Nephron (organoid): Measurements from ENCODE around the gene MYOCD.

Experiments used
- H3K27ac Mint-ChIP-seq, 3 experiments: 2 replicates each; pipeline ENCODE4 v1.8.0; 2020; ENCODE audit warnings: mixed read lengths in 3 of 3, mild to moderate bottlenecking in 2 of 3, moderate library complexity in 1 of 3
- H3K27me3 Mint-ChIP-seq: 2 replicates; pipeline ENCODE4 v1.8.0; 2021; ENCODE audit warnings: low read depth, mild to moderate bottlenecking, moderate library complexity, mixed read lengths
- H3K36me3 Mint-ChIP-seq: 2 replicates; pipeline ENCODE4 v1.8.0; 2020; ENCODE audit warnings: low read depth, mixed read lengths
- H3K4me1 Mint-ChIP-seq: 2 replicates; pipeline ENCODE4 v1.8.0; 2020; ENCODE audit warnings: mixed read lengths
- H3K4me3 Mint-ChIP-seq, 3 experiments: 2 replicates each; pipeline ENCODE4 v1.8.0; 2020; ENCODE audit warnings: mild to moderate bottlenecking in 3 of 3, mixed read lengths in 3 of 3, moderate library complexity in 2 of 3
- H3K9me3 Mint-ChIP-seq: 2 replicates; pipeline ENCODE4 v1.8.0; 2020; ENCODE audit warnings: mixed read lengths
- CTCF ChIP-seq, 3 experiments: fragments of 200-600 bp; sonication (generic); IDR thresholded peaks; one replicate each; pipeline ENCODE4 v1.5.0; 2021; ENCODE audit warnings: antibody characterized with exemption in 3 of 3; ENCODE audit not compliant: unreplicated experiment in 3 of 3

MYOCD gene, protein sequence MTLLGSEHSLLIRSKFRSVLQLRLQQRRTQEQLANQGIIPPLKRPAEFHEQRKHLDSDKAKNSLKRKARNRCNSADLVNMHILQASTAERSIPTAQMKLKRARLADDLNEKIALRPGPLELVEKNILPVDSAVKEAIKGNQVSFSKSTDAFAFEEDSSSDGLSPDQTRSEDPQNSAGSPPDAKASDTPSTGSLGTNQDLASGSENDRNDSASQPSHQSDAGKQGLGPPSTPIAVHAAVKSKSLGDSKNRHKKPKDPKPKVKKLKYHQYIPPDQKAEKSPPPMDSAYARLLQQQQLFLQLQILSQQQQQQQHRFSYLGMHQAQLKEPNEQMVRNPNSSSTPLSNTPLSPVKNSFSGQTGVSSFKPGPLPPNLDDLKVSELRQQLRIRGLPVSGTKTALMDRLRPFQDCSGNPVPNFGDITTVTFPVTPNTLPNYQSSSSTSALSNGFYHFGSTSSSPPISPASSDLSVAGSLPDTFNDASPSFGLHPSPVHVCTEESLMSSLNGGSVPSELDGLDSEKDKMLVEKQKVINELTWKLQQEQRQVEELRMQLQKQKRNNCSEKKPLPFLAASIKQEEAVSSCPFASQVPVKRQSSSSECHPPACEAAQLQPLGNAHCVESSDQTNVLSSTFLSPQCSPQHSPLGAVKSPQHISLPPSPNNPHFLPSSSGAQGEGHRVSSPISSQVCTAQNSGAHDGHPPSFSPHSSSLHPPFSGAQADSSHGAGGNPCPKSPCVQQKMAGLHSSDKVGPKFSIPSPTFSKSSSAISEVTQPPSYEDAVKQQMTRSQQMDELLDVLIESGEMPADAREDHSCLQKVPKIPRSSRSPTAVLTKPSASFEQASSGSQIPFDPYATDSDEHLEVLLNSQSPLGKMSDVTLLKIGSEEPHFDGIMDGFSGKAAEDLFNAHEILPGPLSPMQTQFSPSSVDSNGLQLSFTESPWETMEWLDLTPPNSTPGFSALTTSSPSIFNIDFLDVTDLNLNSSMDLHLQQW

DNA sequence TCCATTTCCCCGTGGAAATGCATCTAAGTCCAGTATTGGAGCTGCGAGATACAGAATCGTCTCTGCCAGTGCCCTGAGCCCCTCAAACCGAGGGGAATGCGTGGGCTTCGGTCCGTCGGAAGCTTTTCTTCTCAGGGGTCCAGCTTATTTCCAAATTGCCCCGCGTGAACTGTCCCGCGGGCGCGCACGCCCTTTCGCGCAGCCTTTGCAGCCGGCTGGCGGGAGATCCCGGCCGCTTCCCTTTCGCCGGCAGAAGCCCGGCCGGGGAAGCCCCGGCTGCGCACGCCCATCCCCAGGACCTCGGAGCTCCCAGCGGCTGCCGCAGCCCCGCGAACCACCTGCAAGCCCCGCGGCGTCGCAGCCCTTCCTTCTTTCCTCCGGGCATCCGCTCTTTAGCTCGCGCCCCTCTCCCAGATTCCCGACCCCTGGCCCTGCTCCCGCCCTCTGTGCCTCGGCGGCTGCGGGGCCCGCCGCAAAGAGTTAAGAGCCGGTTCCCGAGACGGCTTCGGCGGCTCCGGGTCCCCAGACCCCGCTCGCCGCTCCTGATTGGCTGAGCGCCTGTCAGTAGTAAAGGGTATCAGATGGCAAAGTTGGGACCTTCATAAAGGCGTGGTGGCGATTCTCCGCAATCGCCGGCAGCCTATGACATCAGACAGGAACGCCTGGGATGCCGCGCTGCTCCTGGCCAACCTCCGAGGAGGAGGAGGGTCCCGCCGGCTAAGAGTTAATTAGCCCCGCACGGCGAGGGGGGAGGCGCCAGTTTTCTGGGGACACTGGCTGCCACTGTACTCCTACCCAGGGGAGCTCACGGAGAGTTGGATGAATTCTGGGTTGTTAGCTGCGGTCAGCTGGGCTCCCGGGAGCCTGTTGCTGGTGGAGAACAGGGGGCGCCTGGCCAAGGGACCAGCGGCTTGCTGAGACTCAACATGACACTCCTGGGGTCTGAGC lies at the start of gene MYOCD:
Gene MYOCD (plus strand): TSS at position 628 of the 948 bp plus-strand sequence. CDS start 299 bp downstream, at position 927.
- Mint-ChIP-seq H3K9me3 (no peaks in the 10 kb centered on the region), H3K36me3 (no peaks in the 10 kb centered on the region), H3K27ac (no peak within 1 kb of the TSS), H3K27me3 (peaks cover 72% of the 10 kb centered on the region), H3K4me1 (peaks cover 22% of the 10 kb centered on the region), H3K4me3 (peak within 1 kb of the TSS; percentile 83 to 91 (median 89))
- TF ChIP-seq CTCF (IDR thresholded peaks at IDR 0.05; ENCODE audit: unreplicated experiment in 3 of 3): no peak

DNA sequence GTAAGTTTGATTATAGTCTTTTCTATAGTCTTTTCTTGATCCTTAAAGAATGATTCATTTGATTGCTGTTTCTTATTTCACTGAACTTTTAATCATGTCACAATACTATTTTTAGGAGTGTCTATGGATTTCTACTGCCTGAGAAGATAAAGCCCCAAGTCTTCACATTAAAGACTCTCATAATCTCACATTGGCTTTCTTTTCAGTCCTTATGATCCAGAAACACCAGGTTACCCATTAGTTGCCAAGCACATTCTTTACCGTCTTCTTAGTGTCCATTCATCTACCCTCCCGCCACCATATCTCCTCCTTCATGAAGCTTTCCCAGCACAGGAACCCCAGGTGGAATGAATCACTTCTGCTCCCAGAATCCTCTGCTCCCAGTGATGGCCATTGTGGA lies 49.5 kb upstream of the MYOCD start:
- Mint-ChIP-seq H3K36me3 (no peaks in the 10 kb centered on the region), H3K4me3 (no peak overlapping the region), H3K4me1 (peaks cover 5% of the 10 kb centered on the region), H3K27me3 (no peaks in the 10 kb centered on the region), H3K27ac (peak overlapping the region in 1 of 3 experiments; percentile 12), H3K9me3 (peaks cover 3% of the 10 kb centered on the region)
- no peak for TF ChIP-seq CTCF (IDR thresholded peaks at IDR 0.05; ENCODE audit: unreplicated experiment in 3 of 3)

GRCh38 chr17:12618557-12618956 lies 47.1 kb upstream of the MYOCD start:
- Mint-ChIP-seq H3K9me3 (peaks cover 3% of the 10 kb centered on the region), H3K27me3 (no peaks in the 10 kb centered on the region), H3K36me3 (no peaks in the 10 kb centered on the region), H3K4me3 (no peak overlapping the region), H3K27ac (no peak overlapping the region), H3K4me1 (peaks cover 11% of the 10 kb centered on the region)
- no peak for TF ChIP-seq CTCF (IDR thresholded peaks at IDR 0.05; ENCODE audit: unreplicated experiment in 3 of 3)

DNA sequence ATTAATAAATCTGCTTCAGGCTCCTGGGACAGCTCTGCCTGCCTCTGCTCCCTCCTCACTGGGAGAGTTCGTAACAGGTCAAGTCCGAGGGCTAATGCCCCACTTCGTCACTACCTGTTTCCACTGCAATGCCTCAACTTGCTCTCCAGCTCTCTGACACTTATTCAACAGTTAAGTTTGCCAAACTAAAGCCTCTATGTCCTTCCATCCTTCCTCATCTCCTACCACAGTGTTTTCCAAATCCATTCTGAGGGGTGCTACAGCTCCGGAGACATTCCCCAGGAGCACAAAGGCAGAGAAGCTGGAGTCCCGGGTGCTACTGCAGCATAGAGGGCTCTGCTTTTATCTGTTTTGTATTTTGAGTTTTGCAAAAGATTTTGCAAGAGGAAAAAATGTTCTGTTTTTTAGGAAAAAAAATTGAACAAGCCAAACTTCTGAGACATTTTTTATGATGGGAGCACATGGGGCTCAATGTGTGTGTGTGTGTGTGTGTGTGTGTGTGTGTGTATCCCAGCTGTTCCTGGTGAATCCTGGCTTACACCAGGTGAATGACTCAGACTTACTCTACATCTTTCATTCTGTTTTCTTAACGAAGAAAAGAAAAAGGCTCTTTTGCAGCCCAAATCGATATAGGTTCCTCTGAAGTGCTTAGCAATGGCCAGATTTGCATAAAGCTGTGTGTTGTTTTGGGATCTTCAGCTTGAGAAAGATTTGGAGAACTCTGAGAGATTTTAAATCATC lies 46.1 kb upstream of the MYOCD start:
- Mint-ChIP-seq H3K27me3 (no peaks in the 10 kb centered on the region), H3K36me3 (no peaks in the 10 kb centered on the region), H3K9me3 (peaks cover 3% of the 10 kb centered on the region), H3K4me3 (no peak overlapping the region), H3K4me1 (peaks cover 17% of the 10 kb centered on the region), H3K27ac (no peak overlapping the region)
- no peak for TF ChIP-seq CTCF (IDR thresholded peaks at IDR 0.05; ENCODE audit: unreplicated experiment in 3 of 3)

DNA sequence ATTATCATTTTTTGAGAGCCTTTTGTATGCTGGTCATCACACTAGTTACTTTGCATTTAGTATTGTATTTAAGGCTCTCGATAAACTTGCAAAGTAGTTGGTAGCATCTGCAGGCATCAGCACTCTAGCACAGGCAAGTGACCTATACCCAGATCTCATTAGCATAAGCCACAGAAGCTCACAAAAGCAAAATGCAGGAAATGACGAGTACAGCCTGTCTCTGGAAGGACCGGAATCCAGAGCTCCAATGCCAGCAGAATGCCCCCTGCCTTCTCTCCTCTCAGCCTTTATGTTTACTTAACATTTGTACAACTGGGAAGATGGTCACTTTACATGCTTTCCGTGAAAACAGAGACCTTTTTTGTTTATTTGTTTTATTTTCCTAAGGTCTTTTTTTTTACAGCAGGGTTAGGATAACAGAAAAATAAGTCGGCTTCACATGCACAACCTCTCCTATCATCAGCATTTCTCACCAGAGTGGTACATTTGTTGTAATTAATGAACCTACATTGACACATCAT lies 45.4 kb upstream of the MYOCD start:
- Mint-ChIP-seq H3K9me3 (peaks cover 3% of the 10 kb centered on the region), H3K4me1 (peaks cover 17% of the 10 kb centered on the region), H3K27ac (no peak overlapping the region), H3K27me3 (no peaks in the 10 kb centered on the region), H3K36me3 (no peaks in the 10 kb centered on the region), H3K4me3 (no peak overlapping the region)
- TF ChIP-seq CTCF (IDR thresholded peaks at IDR 0.05; ENCODE audit: unreplicated experiment in 3 of 3): no peak
